ENCODE measurements around the gene FOXF2.

The FOXF2 gene

DNA sequence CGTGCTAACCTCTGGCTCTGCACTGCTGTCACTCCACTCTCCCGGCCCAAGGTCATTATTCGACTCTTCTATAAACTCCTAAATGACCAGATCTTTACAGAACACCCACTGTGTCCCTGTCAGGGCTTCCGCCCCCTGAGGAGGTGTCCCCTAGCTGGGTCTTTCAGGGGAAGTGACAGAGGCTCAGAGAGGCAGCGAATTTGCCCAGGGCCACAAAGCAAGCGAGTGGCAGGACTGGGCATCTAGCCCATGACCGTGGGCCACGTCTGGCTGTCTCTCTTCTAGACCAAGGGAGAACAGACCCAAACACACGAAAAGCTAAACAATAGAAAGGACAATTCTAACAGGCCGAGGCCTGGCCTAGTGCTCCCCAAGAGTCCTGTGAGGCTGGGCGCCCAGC, 27.4 kb downstream of the FOXF2 start:
- WGBS: 90% methylated on average over 11 of the region's 11 CpGs
- no peak overlapping the region for H3K27ac ChIP-seq (ENCODE audit: low read depth, low read length)

DNA sequence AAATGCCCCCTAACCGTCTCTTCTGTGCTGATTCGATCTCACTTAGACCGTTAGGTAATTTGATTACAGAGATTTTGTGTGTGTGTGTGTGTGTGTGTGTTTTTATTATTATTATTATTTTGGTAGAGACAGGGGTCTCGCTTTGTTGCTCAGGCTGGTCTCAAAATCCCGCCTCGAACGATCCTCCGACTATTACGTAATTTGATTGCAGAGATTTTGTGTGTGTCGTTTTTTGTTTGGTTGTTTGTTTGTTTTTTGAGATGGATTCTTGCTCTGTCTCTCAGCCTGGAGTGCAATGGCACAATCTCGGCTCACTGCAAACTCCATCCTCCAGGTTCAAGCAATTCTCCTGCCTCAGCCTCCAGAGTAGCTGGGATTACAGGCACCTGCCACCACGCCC, 28.3 kb downstream of the FOXF2 start:
- 95% methylated on average over 12 of the region's 12 CpGs for WGBS
- Histone ChIP-seq H3K27ac (ENCODE audit: low read depth, low read length) (no peak overlapping the region), H3K27me3 (ENCODE audit: insufficient read depth, low read length) (no peaks in the 10 kb centered on the region), H3K36me3 (ENCODE audit: insufficient read depth, low read length) (no peaks in the 10 kb centered on the region), H3K9ac (ENCODE audit: low read depth, low read length) (no peak overlapping the region), H3K4me3 (ENCODE audit: low read length) (no peak overlapping the region), H3K9me3 (ENCODE audit: insufficient read depth, low read depth, low read length) (peaks cover 12% of the 10 kb centered on the region; the same call in 1 of the 2 replicates), H3K4me1 (ENCODE audit: insufficient read depth, low read length) (peaks cover 11% of the 10 kb centered on the region; the same call in 1 of the 2 replicates)

More for the DNA sequence above, 27.4 kb downstream of the FOXF2 start:
- peaks cover 11% of the 10 kb centered on the region; the same call in 1 of the 2 replicates for H3K4me1 ChIP-seq (ENCODE audit: insufficient read depth, low read length)
- no peaks in the 10 kb centered on the region for H3K36me3 ChIP-seq (ENCODE audit: insufficient read depth, low read length)
- H3K9ac ChIP-seq (ENCODE audit: low read depth, low read length): no peak overlapping the region
- H3K9me3 ChIP-seq (ENCODE audit: insufficient read depth, low read depth, low read length): peaks cover 12% of the 10 kb centered on the region; the same call in 1 of the 2 replicates
- H3K4me3 ChIP-seq (ENCODE audit: low read length): no peak overlapping the region
- H3K27me3 ChIP-seq (ENCODE audit: insufficient read depth, low read length): no peaks in the 10 kb centered on the region

DNA sequence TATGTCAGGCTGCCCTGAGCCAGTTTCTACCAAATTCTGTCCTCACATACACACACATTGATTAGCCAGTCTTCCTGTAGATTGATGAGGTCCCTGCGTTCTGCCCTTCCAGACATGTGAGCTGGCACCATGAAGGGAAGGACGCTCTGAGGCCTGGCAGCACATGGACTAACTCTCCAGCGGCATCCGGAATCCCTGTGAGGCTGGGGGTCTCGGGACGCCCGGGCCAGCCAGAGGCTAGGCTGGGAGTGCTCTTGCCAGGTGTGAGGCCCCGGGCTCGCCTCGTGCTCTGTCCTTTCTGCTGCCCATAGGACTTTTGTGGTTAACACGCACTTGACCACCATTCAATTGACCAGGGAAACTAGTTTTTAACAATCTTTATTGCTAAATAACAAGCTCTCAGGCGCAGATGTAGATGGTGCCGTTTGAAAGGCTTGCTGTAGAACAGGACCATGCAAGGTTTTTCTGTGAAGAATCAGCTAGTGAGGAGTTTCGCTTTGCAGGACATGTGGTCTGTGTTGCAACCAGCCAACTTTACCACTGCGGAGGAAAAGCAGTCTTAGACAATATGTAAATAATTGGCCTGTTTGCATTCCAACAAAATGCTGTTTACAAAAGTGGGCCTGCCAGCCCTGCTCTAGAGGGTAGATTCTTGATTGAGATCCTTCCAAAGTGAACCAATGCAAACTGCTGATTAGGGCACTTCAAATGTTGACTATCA, 29.3 kb downstream of the FOXF2 start:
- 85% methylated on average over 15 of the region's 15 CpGs for WGBS
- Histone ChIP-seq H3K27me3 (ENCODE audit: insufficient read depth, low read length) (peaks cover 2% of the 10 kb centered on the region), H3K9me3 (ENCODE audit: insufficient read depth, low read depth, low read length) (peaks cover 12% of the 10 kb centered on the region; the same call in 1 of the 2 replicates), H3K4me3 (ENCODE audit: low read length) (no peak overlapping the region), H3K36me3 (ENCODE audit: insufficient read depth, low read length) (no peaks in the 10 kb centered on the region), H3K27ac (ENCODE audit: low read depth, low read length) (no peak overlapping the region), H3K4me1 (ENCODE audit: insufficient read depth, low read length) (peaks cover 11% of the 10 kb centered on the region; the same call in 1 of the 2 replicates), H3K9ac (ENCODE audit: low read depth, low read length) (no peak overlapping the region)

DNA sequence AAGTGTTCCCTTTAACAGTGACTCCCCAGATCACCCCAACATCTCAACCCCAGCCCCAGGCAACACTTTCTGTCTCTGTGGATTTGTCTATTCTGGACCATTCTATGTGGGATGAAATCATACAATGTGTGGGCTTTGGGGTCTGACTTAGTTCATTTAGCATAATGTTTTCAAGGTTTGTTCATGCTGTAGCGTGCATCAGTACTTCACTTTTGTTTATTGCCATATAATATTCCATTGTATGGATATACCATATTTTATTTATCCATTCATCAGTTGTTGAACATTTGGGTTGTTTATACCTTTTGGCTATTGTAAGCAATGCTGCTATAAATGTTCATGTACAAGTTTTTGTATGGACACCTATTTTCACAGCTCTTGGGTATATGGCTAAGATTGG, 31.0 kb downstream of the FOXF2 start:
- Histone ChIP-seq H3K4me3 (ENCODE audit: low read length) (no peak overlapping the region), H3K36me3 (ENCODE audit: insufficient read depth, low read length) (no peaks in the 10 kb centered on the region), H3K9me3 (ENCODE audit: insufficient read depth, low read depth, low read length) (peaks cover 12% of the 10 kb centered on the region; the same call in 1 of the 2 replicates), H3K4me1 (ENCODE audit: insufficient read depth, low read length) (peaks cover 11% of the 10 kb centered on the region; the same call in 1 of the 2 replicates), H3K9ac (ENCODE audit: low read depth, low read length) (no peak overlapping the region), H3K27ac (ENCODE audit: low read depth, low read length) (no peak overlapping the region), H3K27me3 (ENCODE audit: insufficient read depth, low read length) (peaks cover 3% of the 10 kb centered on the region)
- WGBS: no CpG with 5 or more reads among the region's 1 CpG

DNA sequence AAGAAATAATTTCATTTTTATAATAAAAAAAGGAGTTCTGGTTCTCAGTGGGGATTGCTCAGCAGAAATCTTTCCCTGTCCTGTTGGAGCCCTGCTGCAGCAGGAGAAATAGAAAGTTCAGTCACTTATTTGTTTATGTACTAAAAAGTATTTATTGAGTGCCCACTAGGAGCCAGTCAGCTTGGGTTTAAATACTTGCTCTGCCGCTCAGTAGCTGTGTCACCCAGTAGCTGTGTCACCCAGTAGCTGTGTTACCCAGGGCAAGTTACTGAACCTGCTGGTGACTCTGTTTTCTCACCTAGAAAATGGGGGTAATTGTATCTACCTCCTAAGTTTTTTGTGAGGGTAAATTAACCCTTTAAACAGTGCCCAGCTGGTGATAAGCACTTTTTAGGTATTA, 32.9 kb downstream of the FOXF2 start:
- Histone ChIP-seq H3K36me3 (ENCODE audit: insufficient read depth, low read length) (no peaks in the 10 kb centered on the region), H3K4me1 (ENCODE audit: insufficient read depth, low read length) (no peaks in the 10 kb centered on the region), H3K27me3 (ENCODE audit: insufficient read depth, low read length) (peaks cover 3% of the 10 kb centered on the region), H3K27ac (ENCODE audit: low read depth, low read length) (no peak overlapping the region), H3K9ac (ENCODE audit: low read depth, low read length) (no peak overlapping the region), H3K9me3 (ENCODE audit: insufficient read depth, low read depth, low read length) (peaks cover 12% of the 10 kb centered on the region; the same call in 1 of the 2 replicates), H3K4me3 (ENCODE audit: low read length) (no peak overlapping the region)
- WGBS: 88% methylated on average over 1 of the region's 1 CpG

DNA sequence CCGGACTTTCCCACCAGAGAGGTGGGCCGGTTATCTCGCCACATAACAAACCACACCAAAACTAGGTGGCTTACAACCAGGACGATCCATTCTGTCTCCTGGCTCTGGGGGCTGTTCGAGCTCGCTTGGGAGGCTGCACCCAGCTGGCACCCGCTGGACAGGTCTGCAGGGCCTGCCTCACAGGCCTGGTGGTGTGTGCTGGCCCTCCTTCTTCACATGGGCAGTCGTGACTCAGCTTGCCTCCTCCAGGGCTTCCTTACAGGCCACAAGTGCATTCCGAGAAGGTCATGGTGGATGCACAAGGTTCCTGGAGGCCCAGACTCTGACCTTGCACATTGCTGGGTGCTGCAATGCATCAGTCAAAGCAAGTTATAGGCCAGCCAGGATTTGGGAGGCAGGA, 34.2 kb downstream of the FOXF2 start:
- no peaks in the 10 kb centered on the region for H3K36me3 ChIP-seq (ENCODE audit: insufficient read depth, low read length)
- no peaks in the 10 kb centered on the region for H3K4me1 ChIP-seq (ENCODE audit: insufficient read depth, low read length)
- peaks cover 3% of the 10 kb centered on the region for H3K27me3 ChIP-seq (ENCODE audit: insufficient read depth, low read length)
- no peak overlapping the region for H3K9ac ChIP-seq (ENCODE audit: low read depth, low read length)
- no peak overlapping the region for H3K4me3 ChIP-seq (ENCODE audit: low read length)
- 92% methylated on average over 9 of the region's 9 CpGs for WGBS
- no peak overlapping the region for H3K27ac ChIP-seq (ENCODE audit: low read depth, low read length)
- peaks cover 12% of the 10 kb centered on the region; the same call in 1 of the 2 replicates for H3K9me3 ChIP-seq (ENCODE audit: insufficient read depth, low read depth, low read length)

DNA sequence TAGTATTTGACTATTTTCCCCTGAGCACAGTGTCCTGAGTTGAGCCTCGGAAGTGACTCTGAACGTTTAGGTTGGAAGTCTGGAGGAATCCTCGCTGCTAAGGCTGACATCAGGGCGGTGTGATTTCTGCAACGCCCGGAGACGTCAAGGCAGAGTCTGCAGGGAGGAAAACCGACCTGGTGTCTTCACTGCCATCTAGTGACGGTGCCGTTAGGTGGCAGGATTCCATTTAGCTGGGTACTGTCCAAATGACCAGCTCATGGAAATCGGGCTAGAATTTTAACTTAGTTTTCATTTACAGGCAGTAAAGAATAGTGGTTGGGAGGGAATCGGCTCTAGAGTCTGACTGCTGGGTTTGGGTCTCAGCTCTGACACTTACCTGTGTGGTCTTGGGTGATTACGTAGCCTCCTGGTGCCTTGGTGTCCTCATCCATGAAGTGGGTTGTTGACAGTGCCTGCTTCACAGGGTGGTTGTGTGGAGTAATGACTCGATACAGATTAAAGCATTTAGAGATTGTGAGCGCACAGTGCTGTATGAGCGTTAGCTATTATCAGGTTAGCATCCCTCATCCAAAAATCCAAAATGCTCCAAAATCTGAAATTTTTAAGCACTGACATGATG, 35.0 kb downstream of the FOXF2 start:
- no peaks in the 10 kb centered on the region for H3K4me1 ChIP-seq (ENCODE audit: insufficient read depth, low read length)
- no peak overlapping the region for H3K4me3 ChIP-seq (ENCODE audit: low read length)
- WGBS: 35% methylated on average over 16 of the region's 16 CpGs
- no peak overlapping the region for H3K9ac ChIP-seq (ENCODE audit: low read depth, low read length)
- H3K27ac ChIP-seq (ENCODE audit: low read depth, low read length): no peak overlapping the region
- H3K9me3 ChIP-seq (ENCODE audit: insufficient read depth, low read depth, low read length): peaks cover 12% of the 10 kb centered on the region; the same call in 1 of the 2 replicates
- H3K27me3 ChIP-seq (ENCODE audit: insufficient read depth, low read length): peaks cover 3% of the 10 kb centered on the region
- H3K36me3 ChIP-seq (ENCODE audit: insufficient read depth, low read length): no peaks in the 10 kb centered on the region

DNA sequence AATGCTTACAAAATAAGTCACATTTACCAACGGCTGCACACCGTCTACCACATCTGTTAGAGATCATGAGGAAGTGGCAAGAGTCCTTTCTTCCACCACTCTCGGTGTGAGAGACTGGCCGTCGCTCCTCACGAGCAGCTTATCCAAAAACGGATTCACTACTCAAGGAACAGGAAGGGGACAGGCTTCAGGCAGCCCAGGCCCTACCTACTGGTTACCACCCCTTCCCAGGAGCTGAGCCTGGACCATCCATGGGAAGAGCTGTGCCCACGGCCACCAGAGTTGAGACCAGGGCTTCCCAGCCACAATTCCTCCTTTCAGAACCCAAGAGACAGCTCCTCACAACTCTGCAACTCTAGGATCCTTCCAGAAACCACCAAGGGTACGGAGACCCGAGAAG, 37.0 kb downstream of the FOXF2 start:
- H3K4me3 ChIP-seq (ENCODE audit: low read length): no peak overlapping the region
- H3K27ac ChIP-seq (ENCODE audit: low read depth, low read length): no peak overlapping the region
- H3K9me3 ChIP-seq (ENCODE audit: insufficient read depth, low read depth, low read length): peaks cover 3% of the 10 kb centered on the region; the same call in 1 of the 2 replicates
- peaks cover 3% of the 10 kb centered on the region for H3K27me3 ChIP-seq (ENCODE audit: insufficient read depth, low read length)
- no peaks in the 10 kb centered on the region for H3K4me1 ChIP-seq (ENCODE audit: insufficient read depth, low read length)
- no peaks in the 10 kb centered on the region for H3K36me3 ChIP-seq (ENCODE audit: insufficient read depth, low read length)
- no peak overlapping the region for H3K9ac ChIP-seq (ENCODE audit: low read depth, low read length)
- 91% methylated on average over 10 of the region's 10 CpGs for whole genome bisulfite sequencing

DNA sequence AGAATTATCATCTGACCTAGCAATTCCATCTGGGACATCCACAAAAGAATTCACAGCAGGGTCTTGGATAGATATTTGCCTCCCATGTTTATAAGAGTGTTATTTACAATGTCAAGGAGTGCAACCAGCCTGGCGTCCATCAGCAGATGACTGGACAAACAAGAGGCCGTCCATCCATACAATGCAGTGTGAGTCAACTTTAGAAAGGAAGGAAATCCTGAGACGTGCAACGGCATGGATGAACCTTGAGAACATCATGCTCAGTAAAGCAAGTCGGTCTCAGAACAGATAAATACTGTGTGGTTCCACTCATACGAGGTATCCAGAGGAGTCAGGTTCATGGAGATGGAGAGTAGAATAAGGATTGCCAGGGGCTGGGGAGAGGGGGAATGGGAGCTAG, 46.4 kb downstream of the FOXF2 start:
- Histone ChIP-seq H3K9me3 (ENCODE audit: insufficient read depth, low read depth, low read length) (no peaks in the 10 kb centered on the region), H3K4me3 (ENCODE audit: low read length) (no peak overlapping the region), H3K4me1 (ENCODE audit: insufficient read depth, low read length) (peaks cover 5% of the 10 kb centered on the region), H3K9ac (ENCODE audit: low read depth, low read length) (no peak overlapping the region), H3K36me3 (ENCODE audit: insufficient read depth, low read length) (no peaks in the 10 kb centered on the region), H3K27ac (ENCODE audit: low read depth, low read length) (no peak overlapping the region), H3K27me3 (ENCODE audit: insufficient read depth, low read length) (0 out of 2 replicates have a peak, but pooled peaks cover 3% of the 10 kb centered on the region)
- 91% methylated on average over 6 of the region's 6 CpGs for WGBS

DNA sequence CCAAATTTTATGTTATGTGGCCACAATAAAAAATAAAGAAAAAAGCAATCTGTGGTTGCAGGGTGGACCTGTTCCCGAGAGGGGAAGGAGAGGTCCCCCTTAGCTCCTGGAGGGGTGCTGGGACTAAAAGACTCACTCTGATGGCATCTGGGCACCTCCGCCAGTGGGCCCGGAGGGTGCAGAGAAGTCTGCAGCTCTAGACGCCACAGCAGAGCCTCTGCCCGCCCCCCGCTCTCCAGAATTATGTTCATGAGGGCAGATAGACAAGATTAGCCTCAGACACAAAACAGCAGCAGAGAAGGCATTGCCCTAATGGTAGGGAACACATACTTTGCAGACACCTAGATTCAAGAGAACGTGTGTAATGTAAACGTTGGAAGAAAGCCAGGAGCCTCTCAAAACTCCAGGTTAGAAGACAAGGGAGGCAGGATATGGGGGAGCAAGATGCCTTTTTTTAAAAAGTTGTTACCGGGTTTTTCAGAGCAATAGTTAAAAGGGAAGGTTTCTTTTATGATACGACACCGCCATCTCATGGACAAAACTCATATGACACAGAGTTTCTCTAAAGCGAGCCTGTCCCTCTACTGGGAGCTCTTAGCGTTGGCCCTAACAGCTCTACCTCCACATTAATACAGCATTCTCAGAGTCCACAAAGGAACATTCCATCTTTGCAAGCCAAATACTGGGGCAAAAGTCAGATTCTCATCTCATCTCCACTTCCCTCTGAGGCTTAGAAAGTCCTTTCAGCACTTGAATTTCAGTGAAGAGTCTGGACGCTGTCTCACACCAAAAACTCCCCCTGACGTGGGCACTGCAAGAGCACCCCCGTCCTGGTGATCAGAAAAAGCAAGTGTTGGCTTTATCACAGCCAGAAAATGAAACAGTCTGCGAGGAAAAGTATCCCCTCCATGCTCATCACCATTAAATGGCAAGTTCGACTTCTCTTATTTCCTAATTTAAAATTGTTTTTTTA, 47.2 kb downstream of the FOXF2 start:
- Histone ChIP-seq H3K27me3 (ENCODE audit: insufficient read depth, low read length) (0 out of 2 replicates have a peak, but pooled peaks cover 3% of the 10 kb centered on the region), H3K9me3 (ENCODE audit: insufficient read depth, low read depth, low read length) (no peaks in the 10 kb centered on the region), H3K36me3 (ENCODE audit: insufficient read depth, low read length) (no peaks in the 10 kb centered on the region), H3K4me1 (ENCODE audit: insufficient read depth, low read length) (peaks cover 5% of the 10 kb centered on the region), H3K27ac (ENCODE audit: low read depth, low read length) (no peak overlapping the region), H3K4me3 (ENCODE audit: low read length) (no peak overlapping the region), H3K9ac (ENCODE audit: low read depth, low read length) (no peak overlapping the region)
- 48% methylated on average over 18 of the region's 18 CpGs for WGBS

All from HUES64 (cell line).